GM18858 (cell line): ENCODE results near the gene NRXN3.

ENCODE experiments used
- ATAC-seq: cut with Tn5 transposase; IDR thresholded peaks from one replicate; pipeline ENCODE4 v1.9.1; 2021; ENCODE audit not compliant: unreplicated experiment

NRXN3 gene

GRCh38 chr14:79820866-79821535, 1650.8 kb downstream of the NRXN3 start:
- ATAC-seq: no peak

DNA sequence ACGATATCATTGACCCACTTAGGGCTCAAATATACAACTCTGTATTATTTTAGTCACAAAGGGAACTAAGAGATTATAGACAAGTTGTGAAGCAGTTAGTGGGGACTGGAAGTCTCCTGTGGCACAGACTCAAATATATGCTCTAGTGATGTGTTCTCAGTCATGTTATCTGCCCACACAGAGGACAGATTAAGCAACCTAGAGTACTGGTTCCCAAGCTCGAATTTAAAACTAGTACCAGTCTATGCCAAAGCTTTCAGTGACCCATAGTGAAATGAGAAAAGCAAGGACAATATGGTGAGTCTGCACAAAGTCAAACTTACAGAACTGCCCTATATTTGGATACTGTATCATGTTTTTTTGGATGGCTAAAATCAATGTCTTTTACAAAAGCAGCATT, 1651.9 kb downstream of the NRXN3 start:
- ATAC-seq: no peak

GRCh38 chr14:79825046-79825521, 1654.9 kb downstream of the NRXN3 start:
- no peak for ATAC-seq

- ATAC-seq: no peak
These were observed 1656.2 kb downstream of the NRXN3 start for GRCh38 chr14:79826362-79826761.

GRCh38 chr14:79829405-79830166, 1659.4 kb downstream of the NRXN3 start:
- ATAC-seq: no peak

DNA sequence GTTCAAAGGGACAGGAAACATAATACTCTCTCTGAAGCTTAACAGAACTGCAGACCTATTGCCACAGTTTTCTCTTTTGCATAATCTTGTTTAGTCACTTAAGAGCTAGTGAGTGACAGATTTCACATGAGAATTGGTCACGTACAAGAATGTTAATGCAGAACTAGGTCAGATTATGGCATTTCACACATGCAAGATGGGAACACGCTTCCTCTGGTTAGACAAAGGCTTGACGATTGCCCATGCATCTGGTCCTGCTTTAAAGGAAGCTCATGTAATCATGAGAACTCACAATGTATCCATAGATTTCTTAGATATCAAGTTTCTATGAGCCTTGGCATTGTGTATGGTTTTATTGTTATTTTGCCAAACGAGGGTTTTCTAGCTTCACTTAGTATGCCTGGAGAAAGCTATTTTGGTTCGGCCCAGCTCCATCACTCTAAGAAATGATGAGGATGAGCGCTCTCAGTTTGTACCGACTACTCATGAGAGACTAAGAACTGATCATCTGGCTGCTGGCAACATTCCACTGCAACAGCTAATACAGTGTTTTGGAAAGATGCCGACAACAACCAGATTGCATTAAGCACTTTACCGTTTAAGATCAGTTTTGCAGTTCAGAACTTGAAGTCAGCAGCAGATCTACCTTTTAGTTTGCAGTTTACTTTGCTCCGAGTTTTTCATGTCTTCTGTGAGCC, 1661.2 kb downstream of the NRXN3 start:
- ATAC-seq: no peak

DNA sequence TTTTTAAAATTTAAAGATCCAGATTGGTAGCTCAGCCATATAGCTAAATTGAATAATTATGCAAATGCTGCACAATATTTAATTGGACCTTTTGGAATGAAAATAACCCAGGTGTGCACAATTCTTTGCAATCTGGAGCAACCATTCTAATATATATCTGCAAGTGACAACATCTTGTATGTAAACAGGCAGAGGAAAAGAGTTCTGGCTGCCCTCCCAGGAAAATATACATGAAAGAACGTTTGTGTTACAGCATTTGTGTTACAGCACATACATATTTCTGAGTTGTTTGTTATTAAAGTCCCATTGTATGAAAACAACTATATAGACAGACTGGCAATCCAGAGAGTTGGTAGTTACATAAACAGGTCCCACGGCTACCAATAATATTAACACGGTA, 1663.6 kb downstream of the NRXN3 start:
- ATAC-seq: no peak

GRCh38 chr14:79834868-79835267, 1664.7 kb downstream of the NRXN3 start:
- ATAC-seq: no peak

DNA sequence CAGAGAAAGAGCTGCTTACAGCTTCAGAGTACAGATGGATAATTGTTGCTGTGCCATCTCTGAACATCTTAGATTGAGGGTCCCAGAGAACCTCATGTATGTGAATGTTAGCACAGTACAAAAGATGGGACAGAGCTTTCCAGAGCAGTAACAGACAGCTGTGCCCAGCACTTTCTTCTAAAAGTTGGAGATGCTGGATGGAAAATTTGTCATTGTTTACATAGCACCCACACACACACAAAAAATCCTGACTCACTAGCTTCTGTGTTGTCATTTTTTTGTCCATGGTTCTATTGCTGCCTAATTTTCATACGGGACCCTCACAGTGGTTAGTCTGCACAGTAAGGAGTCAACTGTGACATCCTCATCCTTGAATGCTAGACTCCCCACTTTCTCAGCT, 1666.4 kb downstream of the NRXN3 start:
- no peak for ATAC-seq

DNA sequence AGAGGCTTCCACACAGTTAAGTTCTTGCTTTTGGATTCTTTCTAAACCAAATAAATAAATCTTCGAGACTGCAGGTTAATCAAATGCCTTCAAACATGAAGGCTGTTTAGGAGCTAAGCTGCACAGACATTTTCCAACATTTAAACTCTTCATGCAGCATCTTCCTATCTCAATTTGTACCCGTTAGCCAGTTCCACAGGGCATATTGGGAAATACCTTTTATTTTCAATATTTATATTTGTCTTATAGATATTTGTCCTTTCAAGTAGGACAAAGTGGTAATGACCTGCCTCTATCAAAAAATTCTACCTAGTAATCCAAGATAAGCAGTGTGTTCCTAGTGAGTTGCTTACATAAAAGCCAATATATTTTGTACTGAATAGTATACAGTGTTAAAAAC, 1667.5 kb downstream of the NRXN3 start:
- no peak for ATAC-seq

DNA sequence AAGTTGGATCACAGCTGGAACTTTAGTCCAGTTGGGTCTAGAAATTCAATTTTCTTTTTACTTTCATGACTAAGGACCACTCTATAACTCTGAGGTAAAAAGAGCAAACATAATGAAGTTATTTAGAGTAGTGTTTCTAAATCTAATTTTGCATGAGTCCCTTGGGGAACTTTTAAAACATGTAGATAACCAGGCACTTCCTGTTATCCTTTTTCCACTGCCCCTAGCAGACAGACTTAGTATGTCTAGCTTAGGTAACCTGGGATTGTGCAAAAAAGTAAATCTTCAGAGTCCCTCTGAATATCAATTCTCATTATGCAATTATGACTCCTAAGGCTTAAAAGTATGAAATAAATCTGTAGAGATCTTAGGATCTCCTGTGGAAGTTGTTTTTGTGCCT, 1669.9 kb downstream of the NRXN3 start:
- ATAC-seq: no peak

DNA sequence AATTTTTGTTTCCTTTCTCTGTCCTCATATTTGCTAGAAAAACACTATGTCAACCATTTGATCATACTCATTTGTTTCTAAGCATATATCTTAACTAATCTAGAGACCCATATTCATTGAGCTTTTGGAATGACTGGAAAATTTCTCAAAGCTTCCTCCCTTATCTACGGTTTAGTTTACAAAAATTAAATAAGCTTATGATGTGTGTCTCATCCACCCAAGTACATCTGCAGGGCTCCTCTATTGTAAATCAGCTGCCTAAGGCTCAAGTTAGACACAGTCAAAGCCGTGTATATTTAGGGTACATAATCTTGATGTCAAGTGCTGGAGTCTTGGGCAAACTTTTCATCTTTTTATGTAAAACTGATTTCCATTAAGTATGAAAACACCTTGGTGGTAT, 1670.7 kb downstream of the NRXN3 start:
- ATAC-seq: no peak

DNA sequence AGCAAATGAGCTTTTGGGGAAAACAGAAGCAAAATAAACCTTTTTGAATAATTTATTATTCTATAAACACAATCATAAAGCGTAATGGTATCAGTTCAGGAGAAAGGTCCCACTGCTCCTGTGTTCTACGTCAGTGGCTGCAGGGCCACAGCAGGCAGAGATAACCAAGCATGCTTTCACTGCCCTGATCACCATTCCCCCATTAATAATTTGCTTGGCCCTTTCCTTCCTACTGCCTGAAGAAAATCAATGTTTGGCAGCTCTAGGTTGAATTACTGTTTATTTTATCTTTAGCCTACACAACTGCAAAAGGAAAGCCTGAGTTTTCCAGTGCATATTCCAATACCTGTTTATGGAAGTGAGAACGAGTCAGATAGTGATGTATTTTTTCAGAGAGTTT, 1671.3 kb downstream of the NRXN3 start:
- ATAC-seq: no peak

DNA sequence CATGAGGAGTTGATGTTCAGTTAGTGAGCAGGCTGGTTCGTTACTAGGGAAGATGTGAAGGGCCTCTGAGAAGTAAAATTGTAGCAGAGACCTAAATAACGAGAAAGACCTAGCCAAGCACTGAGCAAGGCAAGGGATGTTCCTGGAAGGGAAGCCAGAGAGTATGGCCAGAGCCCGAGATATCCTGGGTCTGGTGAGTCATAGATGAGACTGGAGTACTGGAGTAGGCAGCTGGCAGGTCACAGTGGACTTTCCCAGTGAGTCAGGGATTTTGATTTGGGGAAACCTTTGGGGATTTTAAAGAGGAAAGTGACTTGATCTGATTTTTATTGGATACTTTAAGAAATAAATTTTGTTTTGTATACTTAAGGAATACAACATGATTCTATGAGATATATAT, 1672.1 kb downstream of the NRXN3 start:
- ATAC-seq: no peak

- no peak for ATAC-seq
These were observed 1683.0 kb downstream of the NRXN3 start for GRCh38 chr14:79852950-79853744.

DNA sequence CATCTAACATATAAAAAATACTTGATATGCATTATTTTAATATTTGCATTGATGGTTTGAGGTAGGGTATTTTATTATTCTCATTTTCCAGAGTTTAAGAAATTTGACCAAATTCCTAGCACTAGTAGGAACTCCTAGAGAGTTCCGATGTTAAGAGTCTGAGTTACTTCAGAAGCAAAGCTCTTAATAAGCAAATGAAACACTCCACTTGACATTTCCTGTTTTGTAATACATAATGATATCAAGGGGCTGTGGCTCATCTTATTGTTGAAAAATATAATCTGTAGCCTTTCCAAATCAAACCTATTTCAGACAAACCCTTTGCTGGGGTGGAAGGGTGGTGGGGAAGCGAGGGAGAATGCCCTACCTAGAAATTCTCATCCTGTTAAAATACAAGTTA, 1685.6 kb downstream of the NRXN3 start:
- no peak for ATAC-seq

GRCh38 chr14:79856381-79856780, 1686.2 kb downstream of the NRXN3 start:
- no peak for ATAC-seq

GRCh38 chr14:79861111-79861510, 1690.9 kb downstream of the NRXN3 start:
- ATAC-seq: no peak

DNA sequence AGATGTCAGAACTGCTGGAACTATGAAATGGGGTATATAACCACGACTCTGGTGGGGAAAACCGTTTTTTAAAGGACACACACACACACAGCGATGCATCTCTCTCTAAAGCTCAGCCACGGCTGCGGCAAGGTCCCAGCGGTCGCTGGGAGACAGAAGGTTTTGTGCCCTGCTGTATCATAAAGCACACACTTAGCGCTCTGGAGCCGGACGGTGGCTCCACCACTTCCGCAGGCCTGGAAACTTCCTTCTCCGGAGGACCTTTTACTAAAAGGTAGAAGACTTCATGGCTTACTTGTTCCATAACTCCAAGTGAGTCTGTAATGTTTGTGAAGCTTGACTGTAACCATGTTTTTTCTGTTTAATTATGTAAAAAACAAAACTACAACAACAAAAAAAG, 1691.9 kb downstream of the NRXN3 start:
- ATAC-seq: no peak

GRCh38 chr14:79871136-79871535, 1701.0 kb downstream of the NRXN3 start:
- no peak for ATAC-seq

GRCh38 chr14:79878229-79878628, 1708.1 kb downstream of the NRXN3 start:
- ATAC-seq: no peak
